Activated CD8-positive, alpha-beta memory T cell treated with anti-CD3 and anti-CD28 coated beads, Interleukin-2, amount 50 U/mL, for 24 hours (primary cell): ENCODE data around the gene FAM53A.

Experiments
- DNase-seq: peaks from one replicate; pipeline ENCODE4 v3.0.0-alpha.2; 2020; ENCODE audit errors: extremely low read depth

FAM53A gene

GRCh38 chr4:1623821-1624518 lies 60.1 kb downstream of the FAM53A start:
- DNase-seq: no peak

GRCh38 chr4:1623400-1623799 lies 60.7 kb downstream of the FAM53A start:
- DNase-seq: no peak

- no peak for DNase-seq
Measured at GRCh38 chr4:1622956-1623355, 61.2 kb downstream of the FAM53A start.

- no peak for DNase-seq
Measured at GRCh38 chr4:1622238-1622637, 61.9 kb downstream of the FAM53A start.

GRCh38 chr4:1621526-1621925 lies 62.6 kb downstream of the FAM53A start:
- DNase-seq: no peak

GRCh38 chr4:1619151-1619672 lies 64.9 kb downstream of the FAM53A start:
- DNase-seq: no peak

GRCh38 chr4:1618438-1618837 lies 65.7 kb downstream of the FAM53A start:
- no peak for DNase-seq

GRCh38 chr4:1616557-1616930 lies 67.6 kb downstream of the FAM53A start:
- DNase-seq: no peak

GRCh38 chr4:1615786-1616556 lies 68.1 kb downstream of the FAM53A start:
- DNase-seq: no peak

- no peak for DNase-seq
Measured at GRCh38 chr4:1614854-1615595, 69.1 kb downstream of the FAM53A start.

- no peak for DNase-seq
Measured at GRCh38 chr4:1614502-1614853, 69.6 kb downstream of the FAM53A start.

- no peak for DNase-seq
Measured at GRCh38 chr4:1614049-1614448, 70.1 kb downstream of the FAM53A start.

GRCh38 chr4:1613099-1613495 lies 71.0 kb downstream of the FAM53A start:
- DNase-seq: no peak

- no peak for DNase-seq
Measured at GRCh38 chr4:1612278-1613098, 71.6 kb downstream of the FAM53A start.

GRCh38 chr4:1611501-1611870 lies 72.6 kb downstream of the FAM53A start:
- DNase-seq: no peak

GRCh38 chr4:1610791-1611500 lies 73.2 kb downstream of the FAM53A start:
- no peak for DNase-seq

GRCh38 chr4:1609901-1610790 lies 74.0 kb downstream of the FAM53A start:
- no peak for DNase-seq

- DNase-seq: no peak
Measured at GRCh38 chr4:1608821-1609500, 75.2 kb downstream of the FAM53A start.

GRCh38 chr4:1608196-1608820 lies 75.8 kb downstream of the FAM53A start:
- no peak for DNase-seq
